ENCODE measurements around the gene GABBR2. TPM values are rescaled to one million over a fixed set of nuclear protein-coding genes. Genes with fewer than 3 reads are reported as not detected.
A peak's percentile ranks its signal among the peaks of the same experiment; 100 is the strongest.

GABBR2 gene
- polyA plus RNA-seq, 1 donor, result 0.69 TPM

GRCh38 chr9:98316445-98317133 lies 392.1 kb downstream of the GABBR2 start:
- Histone ChIP-seq H3K27me3 (ENCODE audit: control insufficient read depth, insufficient read depth, low read length) (no peaks in the 10 kb centered on the region), H3K36me3 (ENCODE audit: control insufficient read depth, insufficient read depth, low read length) (no peaks in the 10 kb centered on the region), H3K27ac (ENCODE audit: low read length) (no peak overlapping the region), H3K4me1 (ENCODE audit: control insufficient read depth, insufficient read depth, low read length) (peaks cover 10% of the 10 kb centered on the region), H3K4me3 (ENCODE audit: low read length) (no peak overlapping the region), H3K9me3 (ENCODE audit: control insufficient read depth, low read depth, low read length) (no peaks in the 10 kb centered on the region)
- no CpG with 5 or more reads among the region's 9 CpGs for WGBS (ENCODE audit: insufficient coverage, low lambda C conversion rate)
- DNase-seq, result no peak

GRCh38 chr9:98315551-98316060 lies 393.1 kb downstream of the GABBR2 start:
- no peak overlapping the region for H3K27ac ChIP-seq (ENCODE audit: low read length)
- no peaks in the 10 kb centered on the region for H3K9me3 ChIP-seq (ENCODE audit: control insufficient read depth, low read depth, low read length)
- WGBS (ENCODE audit: insufficient coverage, low lambda C conversion rate), result no CpG with 5 or more reads among the region's 9 CpGs
- no peaks in the 10 kb centered on the region for H3K27me3 ChIP-seq (ENCODE audit: control insufficient read depth, insufficient read depth, low read length)
- no peak overlapping the region for H3K4me3 ChIP-seq (ENCODE audit: low read length)
- H3K4me1 ChIP-seq (ENCODE audit: control insufficient read depth, insufficient read depth, low read length), result peaks cover 10% of the 10 kb centered on the region
- peak; percentile 81 to 84 for DNase-seq
- no peaks in the 10 kb centered on the region for H3K36me3 ChIP-seq (ENCODE audit: control insufficient read depth, insufficient read depth, low read length)

GRCh38 chr9:98315067-98315453 lies 393.7 kb downstream of the GABBR2 start:
- H3K4me1 ChIP-seq (ENCODE audit: control insufficient read depth, insufficient read depth, low read length), result peaks cover 10% of the 10 kb centered on the region
- no CpG with 5 or more reads among the region's 7 CpGs for WGBS (ENCODE audit: insufficient coverage, low lambda C conversion rate)
- H3K9me3 ChIP-seq (ENCODE audit: control insufficient read depth, low read depth, low read length), result no peaks in the 10 kb centered on the region
- H3K27ac ChIP-seq (ENCODE audit: low read length), result no peak overlapping the region
- no peaks in the 10 kb centered on the region for H3K27me3 ChIP-seq (ENCODE audit: control insufficient read depth, insufficient read depth, low read length)
- no peak for DNase-seq
- no peaks in the 10 kb centered on the region for H3K36me3 ChIP-seq (ENCODE audit: control insufficient read depth, insufficient read depth, low read length)
- H3K4me3 ChIP-seq (ENCODE audit: low read length), result no peak overlapping the region

GRCh38 chr9:98314381-98315066 lies 394.2 kb downstream of the GABBR2 start:
- no CpG with 5 or more reads among the region's 6 CpGs for WGBS (ENCODE audit: insufficient coverage, low lambda C conversion rate)
- no peaks in the 10 kb centered on the region for H3K27me3 ChIP-seq (ENCODE audit: control insufficient read depth, insufficient read depth, low read length)
- H3K36me3 ChIP-seq (ENCODE audit: control insufficient read depth, insufficient read depth, low read length), result no peaks in the 10 kb centered on the region
- H3K9me3 ChIP-seq (ENCODE audit: control insufficient read depth, low read depth, low read length), result no peaks in the 10 kb centered on the region
- peaks cover 10% of the 10 kb centered on the region for H3K4me1 ChIP-seq (ENCODE audit: control insufficient read depth, insufficient read depth, low read length)
- H3K4me3 ChIP-seq (ENCODE audit: low read length), result no peak overlapping the region
- DNase-seq, result peak in 1 of 2 donors; percentile 48
- no peak overlapping the region for H3K27ac ChIP-seq (ENCODE audit: low read length)

- H3K36me3 ChIP-seq (ENCODE audit: control insufficient read depth, insufficient read depth, low read length), result no peaks in the 10 kb centered on the region
- no CpG with 5 or more reads among the region's 3 CpGs for WGBS (ENCODE audit: insufficient coverage, low lambda C conversion rate)
These were observed 396.4 kb downstream of the GABBR2 start for GRCh38 chr9:98312365-98312764.

GRCh38 chr9:98311541-98311940 lies 397.2 kb downstream of the GABBR2 start:
- no peak overlapping the region for H3K4me3 ChIP-seq (ENCODE audit: low read length)
- no peak overlapping the region for H3K27ac ChIP-seq (ENCODE audit: low read length)
- no peaks in the 10 kb centered on the region for H3K27me3 ChIP-seq (ENCODE audit: control insufficient read depth, insufficient read depth, low read length)
- H3K9me3 ChIP-seq (ENCODE audit: control insufficient read depth, low read depth, low read length), result no peaks in the 10 kb centered on the region
- peaks cover 10% of the 10 kb centered on the region for H3K4me1 ChIP-seq (ENCODE audit: control insufficient read depth, insufficient read depth, low read length)
- DNase-seq, result no peak
- H3K36me3 ChIP-seq (ENCODE audit: control insufficient read depth, insufficient read depth, low read length), result no peaks in the 10 kb centered on the region

More at GRCh38 chr9:98312365-98312764, 396.4 kb downstream of the GABBR2 start:
- H3K4me1 ChIP-seq (ENCODE audit: control insufficient read depth, insufficient read depth, low read length), result peaks cover 10% of the 10 kb centered on the region
- no peaks in the 10 kb centered on the region for H3K9me3 ChIP-seq (ENCODE audit: control insufficient read depth, low read depth, low read length)
- H3K27me3 ChIP-seq (ENCODE audit: control insufficient read depth, insufficient read depth, low read length), result no peaks in the 10 kb centered on the region
- no peak for DNase-seq
- no peak overlapping the region for H3K4me3 ChIP-seq (ENCODE audit: low read length)
- no peak overlapping the region for H3K27ac ChIP-seq (ENCODE audit: low read length)

- no peaks in the 10 kb centered on the region for H3K27me3 ChIP-seq (ENCODE audit: control insufficient read depth, insufficient read depth, low read length)
- DNase-seq, result no peak
These were observed 397.9 kb downstream of the GABBR2 start for GRCh38 chr9:98310752-98311392.

GRCh38 chr9:98306384-98307145 lies 402.2 kb downstream of the GABBR2 start:
- Histone ChIP-seq H3K4me1 (ENCODE audit: control insufficient read depth, insufficient read depth, low read length) (peaks cover 9% of the 10 kb centered on the region), H3K27me3 (ENCODE audit: control insufficient read depth, insufficient read depth, low read length) (no peaks in the 10 kb centered on the region), H3K9me3 (ENCODE audit: control insufficient read depth, low read depth, low read length) (no peaks in the 10 kb centered on the region), H3K4me3 (ENCODE audit: low read length) (no peak overlapping the region), H3K27ac (ENCODE audit: low read length) (no peak overlapping the region), H3K36me3 (ENCODE audit: control insufficient read depth, insufficient read depth, low read length) (no peaks in the 10 kb centered on the region)
- DNase-seq, result no peak
- no CpG with 5 or more reads among the region's 7 CpGs for WGBS (ENCODE audit: insufficient coverage, low lambda C conversion rate)

More at GRCh38 chr9:98310752-98311392, 397.9 kb downstream of the GABBR2 start:
- no peak overlapping the region for H3K27ac ChIP-seq (ENCODE audit: low read length)
- no peaks in the 10 kb centered on the region for H3K9me3 ChIP-seq (ENCODE audit: control insufficient read depth, low read depth, low read length)
- H3K4me1 ChIP-seq (ENCODE audit: control insufficient read depth, insufficient read depth, low read length), result peaks cover 10% of the 10 kb centered on the region
- H3K4me3 ChIP-seq (ENCODE audit: low read length), result no peak overlapping the region
- WGBS (ENCODE audit: insufficient coverage, low lambda C conversion rate), result no CpG with 5 or more reads among the region's 6 CpGs
- no peaks in the 10 kb centered on the region for H3K36me3 ChIP-seq (ENCODE audit: control insufficient read depth, insufficient read depth, low read length)

GRCh38 chr9:98304381-98304780 lies 404.4 kb downstream of the GABBR2 start:
- 100% methylated on average over 2 of the region's 4 CpGs for WGBS (ENCODE audit: insufficient coverage, low lambda C conversion rate)
- no peak overlapping the region for H3K4me3 ChIP-seq (ENCODE audit: low read length)
- peaks cover 9% of the 10 kb centered on the region for H3K4me1 ChIP-seq (ENCODE audit: control insufficient read depth, insufficient read depth, low read length)
- no peaks in the 10 kb centered on the region for H3K9me3 ChIP-seq (ENCODE audit: control insufficient read depth, low read depth, low read length)
- no peaks in the 10 kb centered on the region for H3K36me3 ChIP-seq (ENCODE audit: control insufficient read depth, insufficient read depth, low read length)
- no peak for DNase-seq
- no peaks in the 10 kb centered on the region for H3K27me3 ChIP-seq (ENCODE audit: control insufficient read depth, insufficient read depth, low read length)
- H3K27ac ChIP-seq (ENCODE audit: low read length), result no peak overlapping the region

GRCh38 chr9:98303633-98304125 lies 405.1 kb downstream of the GABBR2 start:
- no peaks in the 10 kb centered on the region for H3K9me3 ChIP-seq (ENCODE audit: control insufficient read depth, low read depth, low read length)
- no CpG with 5 or more reads among the region's 8 CpGs for WGBS (ENCODE audit: insufficient coverage, low lambda C conversion rate)
- H3K27ac ChIP-seq (ENCODE audit: low read length), result peak overlapping the region; percentile 25
- H3K27me3 ChIP-seq (ENCODE audit: control insufficient read depth, insufficient read depth, low read length), result no peaks in the 10 kb centered on the region
- H3K4me3 ChIP-seq (ENCODE audit: low read length), result no peak overlapping the region
- no peaks in the 10 kb centered on the region for H3K36me3 ChIP-seq (ENCODE audit: control insufficient read depth, insufficient read depth, low read length)
- peaks cover 9% of the 10 kb centered on the region for H3K4me1 ChIP-seq (ENCODE audit: control insufficient read depth, insufficient read depth, low read length)
- no peak for DNase-seq
